MCF 10A (cell line): ENCODE measurements around the gene U2AF2. TPM values are rescaled to one million over a fixed set of nuclear protein-coding genes. Genes with fewer than 3 reads are reported as not detected.

Source experiments
- Bru-seq: library from RNA; stranded (reverse); fragments of 400-500 nt; gene quantifications from one replicate; lab custom pipeline; 2021; lab: Mats Ljungman, UMichigan
- BruChase-seq, 2 experiments: library from RNA; stranded (reverse); fragments of 400-500 nt; gene quantifications; one replicate each; lab custom pipeline; 2021; lab: Mats Ljungman, UMichigan
- BruUV-seq: library from RNA; stranded (reverse); fragments of 400-500 nt; replicated peaks from 2 replicates; lab custom pipeline; 2021; lab: Mats Ljungman, UMichigan
- CTCF ChIA-PET: fragments of 300-600 bp; sonication (Branson Sonifier 250); formaldehyde crosslinking; extraction: SDS; loops from one replicate; lab custom pipeline; 2021; ENCODE audit warnings: antibody characterized with exemption, inconsistent platforms; lab: Yijun Ruan, JAX
- POLR2A ChIA-PET: fragments of 300-600, 350-650 bp; sonication (Branson Sonifier 250); formaldehyde crosslinking; extraction: SDS; loops from one replicate; lab custom pipeline; 2020; ENCODE audit warnings: antibody characterized with exemption, inconsistent platforms; lab: Yijun Ruan, JAX
- DNase-seq: peaks from one replicate; pipeline ENCODE4 v3.0.0-alpha.2; 2018; ENCODE audit not compliant: unreplicated experiment
- H3K27ac Mint-ChIP-seq: one replicate; pipeline ENCODE4 v1.8.0; 2022; ENCODE audit warnings: mild to moderate bottlenecking, low read depth, mixed read lengths; ENCODE audit not compliant: unreplicated experiment
- H3K27me3 Mint-ChIP-seq: one replicate; pipeline ENCODE4 v1.8.0; 2022; ENCODE audit warnings: mixed read lengths; ENCODE audit not compliant: insufficient read depth, unreplicated experiment
- H3K36me3 Mint-ChIP-seq: one replicate; pipeline ENCODE4 v1.8.0; 2022; ENCODE audit warnings: mild to moderate bottlenecking, moderate library complexity, mixed read lengths; ENCODE audit not compliant: insufficient read depth, unreplicated experiment
- H3K4me1 Mint-ChIP-seq: one replicate; pipeline ENCODE4 v1.8.0; 2022; ENCODE audit warnings: mixed read lengths; ENCODE audit not compliant: insufficient read depth, unreplicated experiment
- H3K4me3 Mint-ChIP-seq: one replicate; pipeline ENCODE4 v1.8.0; 2022; ENCODE audit warnings: mild to moderate bottlenecking, moderate library complexity, mixed read lengths; ENCODE audit not compliant: unreplicated experiment
- H3K9me3 Mint-ChIP-seq: one replicate; pipeline ENCODE4 v1.8.0; 2022; ENCODE audit warnings: mixed read lengths; ENCODE audit not compliant: unreplicated experiment
- CTCF ChIP-seq: fragments of 200-600 bp; IDR thresholded peaks from one replicate; pipeline ENCODE4 v1.8.0; 2022; ENCODE audit warnings: antibody characterized with exemption, mild to moderate bottlenecking; ENCODE audit not compliant: unreplicated experiment
- intact Hi-C: fragments of 100-400 bp; cut with micrococcal nuclease; formaldehyde crosslinking; loops from 2 replicates; pipeline ENCODE4 v1.14.1; 2022
- long read RNA-seq: library from polyadenylated mRNA; stranded (forward); transcript quantifications from one replicate; pipeline ENCODE4 v2.0.0, GENCODE V29; 2022
- total RNA-seq: library from RNA; stranded (reverse); gene quantifications from 2 replicates; pipeline ENCODE4 v1.2.3, GENCODE V29; 2022

The U2AF2 gene
- total RNA-seq (220 and 280 TPM in 2 replicates), Bru-seq, nascent RNA (percentile 83 among the genes with signal in this experiment), BruChase-seq, experiment 1, labeled RNA remaining after a 6-hour chase (percentile 90 among the genes with signal in this experiment), BruChase-seq, experiment 2, labeled RNA remaining after a 2-hour chase (percentile 83 among the genes with signal in this experiment)
- long read RNA-seq, transcript U2AF2-202 (12 exons, 3,022 nt) = major isoform, 8 of 24 reads
- long read RNA-seq, partial matches to known transcripts = 1 of 24 reads
- long read RNA-seq, other reads (novel, unspliced or antisense) = 12 of 24 reads

- no peak for TF ChIP-seq CTCF
- peaks cover 16% of the 10 kb centered on the region for H3K36me3 Mint-ChIP-seq
- ChIA-PET CTCF (interaction anchor here (0.7 to 3.3 kb wide), 12 partner anchors 11 to 436 kb away, joined by 3 to 28 read pairs (median 4); partner anchors contain the start of genes FIZ1, ZNF581, ZNF784 and ZNF865), POLR2A (interaction anchor here (0.6 to 1.6 kb wide), 26 partner anchors 9 to 1466 kb away, joined by 3 to 22 read pairs (median 5); partner anchors contain the start of genes FIZ1, KMT5C, LENG9 and MBOAT7)
- H3K4me1 Mint-ChIP-seq = peaks cover 29% of the 10 kb centered on the region
- no TSS peak for BruUV-seq
- intact Hi-C loops = no loop called here
- DNase-seq = peak; percentile 92
- no peaks in the 10 kb centered on the region for H3K9me3 Mint-ChIP-seq
- no peaks in the 10 kb centered on the region for H3K27me3 Mint-ChIP-seq
- peak within 1 kb of the TSS; percentile 84 for H3K4me3 Mint-ChIP-seq
- H3K27ac Mint-ChIP-seq = peak within 1 kb of the TSS; percentile 98
These were observed at the start of gene U2AF2 for GRCh38 chr19:55654868-55655647. TSS of gene U2AF2 (plus strand) at chr19:55655035. CDS start at chr19:55655105, 70 bp downstream.

GRCh38 chr19:55605207-55605636 is 49.6 kb upstream of the U2AF2 start:
- no peak for TF ChIP-seq CTCF
- Mint-ChIP-seq H3K9me3 (no peaks in the 10 kb centered on the region), H3K27me3 (no peaks in the 10 kb centered on the region), H3K36me3 (peaks cover 32% of the 10 kb centered on the region), H3K4me1 (peaks cover 46% of the 10 kb centered on the region), H3K4me3 (peak overlapping the region; percentile 84), H3K27ac (peak overlapping the region; percentile 80)
- DNase-seq = peak; percentile 99
- ChIA-PET CTCF (interaction anchor here (0.6 to 4.5 kb wide), 21 partner anchors 13 to 138 kb away, joined by 3 to 32 read pairs (median 4); partner anchors contain the start of genes SSC5D and ZNF628), POLR2A (interaction anchor here (0.7 to 2.2 kb wide), 10 partner anchors 19 to 1142 kb away, joined by 3 to 15 read pairs (median 6); partner anchors contain the start of genes ISOC2, LENG9, U2AF2 and ZNF784)
- BruUV-seq = no TSS peak
- intact Hi-C loops = loop anchor here (5.0 kb wide), 1 partner anchor 1413 kb away; the partner anchor contains the start of gene TSEN34

DNA sequence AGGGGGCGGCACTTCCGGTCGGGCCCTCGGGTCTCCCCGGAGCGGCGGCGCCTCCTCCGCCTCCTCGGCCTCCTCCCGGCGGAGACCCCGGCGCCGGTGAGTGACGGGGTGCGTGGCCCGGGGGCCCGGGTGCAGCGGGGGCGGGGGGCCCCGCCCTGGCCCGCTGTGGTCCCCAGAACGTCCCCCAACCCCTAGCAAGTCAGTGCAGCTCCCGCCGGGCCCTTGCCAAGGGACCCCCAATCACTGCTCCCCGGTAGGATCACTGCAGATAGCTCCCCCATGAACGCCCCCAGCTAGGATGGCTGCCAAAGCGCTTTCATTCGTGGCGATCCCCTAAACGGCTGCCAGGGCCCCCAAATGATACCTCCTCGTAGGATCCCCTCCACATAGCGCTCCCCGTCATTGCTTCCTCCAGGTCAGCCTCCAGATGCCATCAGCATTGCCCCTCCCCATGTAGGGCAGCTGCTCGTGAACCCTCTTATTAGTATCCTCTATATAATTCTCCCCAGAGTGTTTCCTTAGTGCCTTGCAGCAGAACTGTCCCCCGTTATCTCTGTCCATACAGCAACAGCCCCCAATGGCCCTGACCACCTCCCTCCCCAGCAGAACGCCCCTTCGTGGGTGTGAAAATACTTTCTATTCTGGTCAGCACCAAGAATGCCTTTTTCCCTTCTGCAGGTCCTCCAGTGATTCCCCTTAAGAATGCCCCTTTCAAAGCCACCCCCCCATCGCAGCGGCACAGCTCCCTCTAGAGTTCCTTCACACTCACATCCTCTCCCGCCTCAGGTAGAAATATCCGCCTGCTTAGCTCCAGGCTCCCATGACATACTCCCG is 49.0 kb upstream of the U2AF2 start, which contains the start of gene ZNF865:
TSS of gene ZNF865 (plus strand) at position 11 of the 834 bp plus-strand sequence. CDS start 7,972 bp downstream, outside the sequence.
- CTCF ChIA-PET = interaction anchor here (0.6 to 4.5 kb wide), 33 partner anchors 12 to 465 kb away, joined by 3 to 32 read pairs (median 4); partner anchors contain the start of genes SSC5D, ZNF628 and ZNF784
- intact Hi-C loops = loop anchor here (1.0 to 5.0 kb wide), 3 partner anchors 18 to 1414 kb away; partner anchors contain the start of genes TSEN34 and ZNF784

More for the DNA sequence above, 49.0 kb upstream of the U2AF2 start, which contains the start of gene ZNF865:
- Mint-ChIP-seq H3K27ac (peak within 1 kb of the TSS; percentile 83), H3K36me3 (peaks cover 32% of the 10 kb centered on the region), H3K27me3 (no peaks in the 10 kb centered on the region), H3K4me1 (peaks cover 46% of the 10 kb centered on the region), H3K4me3 (peak within 1 kb of the TSS; percentile 84), H3K9me3 (no peaks in the 10 kb centered on the region)
- TF ChIP-seq CTCF = peak; percentile 73
- POLR2A ChIA-PET = interaction anchor here (0.7 to 2.2 kb wide), 14 partner anchors 11 to 1143 kb away, joined by 4 to 15 read pairs (median 6); partner anchors contain the start of genes ISOC2, KMT5C, LENG9 and U2AF2
- no TSS peak for BruUV-seq
- peak; percentile 87 for DNase-seq
